Measurements from ENCODE around the gene CNNM4.

CNNM4 gene

DNA sequence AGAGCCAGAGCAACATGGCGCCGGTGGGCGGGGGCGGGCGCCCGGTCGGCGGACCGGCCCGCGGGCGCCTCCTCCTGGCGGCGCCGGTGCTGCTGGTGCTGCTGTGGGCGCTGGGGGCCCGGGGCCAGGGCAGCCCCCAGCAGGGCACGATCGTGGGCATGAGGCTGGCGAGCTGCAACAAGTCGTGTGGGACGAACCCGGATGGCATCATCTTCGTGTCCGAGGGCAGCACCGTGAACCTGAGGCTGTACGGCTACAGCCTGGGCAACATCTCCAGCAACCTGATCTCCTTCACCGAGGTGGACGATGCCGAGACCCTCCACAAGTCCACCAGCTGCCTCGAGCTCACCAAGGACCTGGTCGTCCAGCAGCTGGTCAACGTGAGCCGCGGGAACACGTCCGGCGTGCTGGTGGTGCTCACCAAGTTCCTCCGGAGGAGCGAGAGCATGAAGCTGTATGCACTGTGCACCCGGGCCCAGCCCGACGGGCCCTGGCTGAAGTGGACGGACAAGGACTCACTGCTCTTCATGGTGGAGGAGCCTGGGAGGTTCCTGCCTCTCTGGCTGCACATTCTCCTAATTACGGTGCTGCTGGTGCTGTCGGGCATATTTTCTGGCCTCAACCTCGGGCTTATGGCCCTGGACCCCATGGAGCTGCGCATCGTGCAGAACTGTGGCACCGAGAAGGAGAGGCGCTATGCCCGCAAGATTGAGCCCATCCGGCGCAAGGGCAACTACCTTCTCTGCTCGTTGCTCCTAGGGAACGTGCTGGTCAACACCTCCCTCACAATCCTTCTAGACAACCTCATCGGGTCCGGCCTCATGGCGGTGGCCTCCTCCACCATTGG is 507 bp downstream of the CNNM4 start:
- peak; percentile 3; the same call in 2 of the 3 replicates for ATAC-seq

GRCh38 chr2:96762529-96763311 is 2.0 kb downstream of the CNNM4 start:
- TF ChIP-seq ZFP3 (CRISPR knock-in tag; IDR thresholded peaks at IDR 0.05) (no peak), TCF4 (CRISPR knock-in tag; IDR thresholded peaks at IDR 0.05; ENCODE audit: borderline replicate concordance) (no peak), ZC3H10 (CRISPR knock-in tag; IDR thresholded peaks at IDR 0.05) (no peak), ARNTL (CRISPR knock-in tag; IDR thresholded peaks at IDR 0.05; ENCODE audit: borderline replicate concordance, low read depth) (no peak)
- ATAC-seq, result no peak

More for the DNA sequence above, 507 bp downstream of the CNNM4 start:
- no peak for TF ChIP-seq PATZ1 (CRISPR knock-in tag; IDR thresholded peaks at IDR 0.05; ENCODE audit: borderline replicate concordance)
- no peak for TF ChIP-seq ZFP3 (CRISPR knock-in tag; IDR thresholded peaks at IDR 0.05)
- no peak for TF ChIP-seq TSHZ2 (CRISPR knock-in tag; IDR thresholded peaks at IDR 0.05)
- TF ChIP-seq RARB (CRISPR knock-in tag; IDR thresholded peaks at IDR 0.05), result no peak
- no peak for TF ChIP-seq ZNF565 (CRISPR knock-in tag; conservative IDR thresholded peaks at IDR 0.05; ENCODE audit: low read depth)
- no peak for TF ChIP-seq TCF4 (CRISPR knock-in tag; IDR thresholded peaks at IDR 0.05; ENCODE audit: borderline replicate concordance)
- TF ChIP-seq ARNTL (CRISPR knock-in tag; IDR thresholded peaks at IDR 0.05; ENCODE audit: borderline replicate concordance, low read depth), result no peak
- TF ChIP-seq ISL1 (CRISPR knock-in tag; IDR thresholded peaks at IDR 0.05), result no peak
- no peak for TF ChIP-seq SNAI2 (CRISPR knock-in tag; IDR thresholded peaks at IDR 0.05)
- TF ChIP-seq ZC3H10 (CRISPR knock-in tag; IDR thresholded peaks at IDR 0.05), result no peak
- TF ChIP-seq ZFP30 (CRISPR knock-in tag; IDR thresholded peaks at IDR 0.05), result no peak
- TF ChIP-seq PPARA (CRISPR knock-in tag; IDR thresholded peaks at IDR 0.05; ENCODE audit: borderline replicate concordance), result no peak
- no peak for TF ChIP-seq ESRRG (CRISPR knock-in tag; IDR thresholded peaks at IDR 0.05)
- no peak for TF ChIP-seq ZNF70 (CRISPR knock-in tag; IDR thresholded peaks at IDR 0.05)
- TF ChIP-seq BACH2 (CRISPR knock-in tag; IDR thresholded peaks at IDR 0.05; ENCODE audit: borderline replicate concordance), result no peak

- TF ChIP-seq ZFP30 (CRISPR knock-in tag; IDR thresholded peaks at IDR 0.05), result no peak
- TF ChIP-seq CSRNP3 (CRISPR knock-in tag; IDR thresholded peaks at IDR 0.05), result no peak
- no peak for TF ChIP-seq TSHZ2 (CRISPR knock-in tag; IDR thresholded peaks at IDR 0.05)
- TF ChIP-seq GLIS3 (CRISPR knock-in tag; IDR thresholded peaks at IDR 0.05), result no peak
- no peak for TF ChIP-seq ESRRG (CRISPR knock-in tag; IDR thresholded peaks at IDR 0.05)
- TF ChIP-seq TOX (CRISPR knock-in tag; IDR thresholded peaks at IDR 0.05; ENCODE audit: borderline replicate concordance), result no peak
- TF ChIP-seq ARNTL (CRISPR knock-in tag; IDR thresholded peaks at IDR 0.05; ENCODE audit: borderline replicate concordance, low read depth), result no peak
- no peak for TF ChIP-seq ISL1 (CRISPR knock-in tag; IDR thresholded peaks at IDR 0.05)
- TF ChIP-seq RARB (CRISPR knock-in tag; IDR thresholded peaks at IDR 0.05), result no peak
- no peak for TF ChIP-seq ZNF70 (CRISPR knock-in tag; IDR thresholded peaks at IDR 0.05)
- no peak for TF ChIP-seq CSDC2 (CRISPR knock-in tag; IDR thresholded peaks at IDR 0.05)
- TF ChIP-seq PPARA (CRISPR knock-in tag; IDR thresholded peaks at IDR 0.05; ENCODE audit: borderline replicate concordance), result no peak
- TF ChIP-seq ZC3H10 (CRISPR knock-in tag; IDR thresholded peaks at IDR 0.05), result no peak
- no peak for TF ChIP-seq PATZ1 (CRISPR knock-in tag; IDR thresholded peaks at IDR 0.05; ENCODE audit: borderline replicate concordance)
- peak; percentile 44 for ATAC-seq
Measured at GRCh38 chr2:96763511-96764252, 3.0 kb downstream of the CNNM4 start.

Data from SK-N-SH treated with all-trans-retinoic acid at 6 μM for 48 hours (cell line).